ENCODE data around the gene WBP1L.
A peak's percentile ranks its signal among the peaks of the same experiment; 100 is the strongest.
"Not testable (repeated sequence)": the region's sequence is repeated elsewhere in the genome, so short reads cannot be mapped to it uniquely, and the experiment has no call there.

Gene WBP1L

DNA sequence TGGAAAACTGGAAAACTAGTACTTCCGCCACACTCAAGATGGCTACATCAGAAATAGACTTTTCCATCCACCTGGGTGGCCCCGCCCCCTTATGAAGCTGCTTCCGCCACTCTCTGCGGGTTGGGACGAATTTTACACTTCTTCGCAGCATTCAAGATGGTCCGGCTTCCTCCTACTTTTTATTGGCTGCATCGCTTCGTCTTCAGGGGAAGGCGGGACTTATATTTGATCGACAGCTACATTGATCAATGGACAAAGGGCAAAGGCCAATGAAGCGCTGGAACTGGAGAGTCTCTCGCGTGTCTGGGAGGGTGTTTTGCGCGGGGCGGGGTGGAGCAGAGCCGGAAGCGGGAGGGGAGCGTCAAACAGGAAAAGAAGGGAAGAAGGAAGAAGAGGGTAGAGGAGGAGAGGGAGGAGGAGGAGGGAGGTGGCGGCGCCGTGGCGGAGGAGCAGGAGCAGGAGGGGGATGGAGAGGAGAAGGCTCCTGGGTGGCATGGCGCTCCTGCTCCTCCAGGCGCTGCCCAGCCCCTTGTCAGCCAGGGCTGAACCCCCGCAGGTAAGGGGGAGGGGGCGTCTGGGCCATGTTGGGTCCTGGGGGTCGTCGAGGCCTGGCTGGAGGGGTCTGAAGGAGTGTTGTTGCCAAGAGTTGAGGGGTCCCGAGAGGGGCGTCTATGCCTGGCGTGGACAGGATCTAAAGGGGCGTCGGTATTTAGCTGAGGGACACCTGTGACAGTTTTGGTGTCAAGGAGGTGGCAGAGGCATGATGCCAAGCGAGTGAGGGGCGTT is at the start of gene WBP1L:
Gene WBP1L, plus strand, starts transcription at position 361 of the 786 bp plus-strand sequence. Its CDS starts 106 bp downstream, at position 467.
- DNase-seq (ENCODE audit: low spot score) = peak; percentile 100

GRCh38 chr10:102695401-102695800 is 48.3 kb upstream of the WBP1L start:
- not testable (repeated sequence) for DNase-seq (ENCODE audit: low spot score)

DNA sequence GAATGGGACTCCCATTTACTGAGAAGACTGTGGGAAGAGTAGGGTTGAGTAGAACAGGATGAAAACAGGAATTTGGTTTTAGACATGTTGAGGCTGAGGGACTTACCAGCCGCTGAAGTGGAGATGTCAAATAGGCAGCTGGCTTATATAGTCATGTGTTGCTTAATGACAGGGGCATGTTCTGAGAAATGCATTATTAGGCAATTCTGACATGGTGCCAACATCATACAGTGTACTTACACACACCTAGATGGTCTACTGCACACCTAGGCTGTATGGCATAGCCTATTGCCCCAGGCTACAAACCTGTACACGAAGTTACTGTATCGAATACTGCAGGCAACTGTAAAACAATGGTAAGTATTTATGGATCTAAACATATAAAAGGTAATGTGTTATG is 47.0 kb upstream of the WBP1L start:
- DNase-seq (ENCODE audit: low spot score) = no peak

DNA sequence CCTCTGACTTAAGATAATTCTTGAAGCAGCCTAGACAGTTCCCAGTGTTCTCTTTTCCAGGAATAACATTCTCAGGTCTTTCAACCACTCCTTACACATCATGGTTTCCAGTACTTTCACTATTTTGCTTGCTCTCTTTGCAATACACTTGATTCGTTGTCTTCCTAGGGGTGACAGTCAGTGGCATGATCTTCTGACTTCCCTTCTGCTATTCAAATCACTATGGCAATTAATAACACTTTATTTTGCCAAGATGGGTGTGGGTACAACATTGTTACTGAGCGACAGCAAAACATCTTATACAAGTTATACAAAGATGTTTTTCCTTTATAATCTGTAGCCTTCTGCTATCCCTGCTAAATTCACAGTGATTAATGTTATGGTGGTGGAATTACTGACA is 44.9 kb upstream of the WBP1L start:
- no peak for DNase-seq (ENCODE audit: low spot score)

- no peak for DNase-seq (ENCODE audit: low spot score)
Observed at GRCh38 chr10:102701272-102701671, 42.5 kb upstream of the WBP1L start.

DNA sequence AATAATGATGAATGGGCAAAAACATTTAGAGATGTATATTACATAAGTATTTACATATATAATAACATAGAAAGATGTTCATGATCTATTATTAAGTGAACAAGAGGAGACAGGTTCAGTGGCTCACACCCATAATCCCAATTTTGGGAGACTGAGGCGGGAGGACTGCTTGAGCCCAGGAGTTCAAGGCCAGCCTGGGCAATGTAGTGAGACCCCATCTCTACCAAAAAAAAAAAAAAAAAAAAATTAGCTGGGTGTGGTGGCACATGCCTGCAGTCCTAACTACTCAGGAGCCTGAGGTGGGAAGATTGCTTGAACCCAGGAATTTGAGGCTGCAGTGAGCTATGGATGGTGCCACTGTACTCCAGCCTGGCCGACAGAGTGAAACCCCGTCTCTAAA is 42.0 kb upstream of the WBP1L start:
- no peak for DNase-seq (ENCODE audit: low spot score)

DNA sequence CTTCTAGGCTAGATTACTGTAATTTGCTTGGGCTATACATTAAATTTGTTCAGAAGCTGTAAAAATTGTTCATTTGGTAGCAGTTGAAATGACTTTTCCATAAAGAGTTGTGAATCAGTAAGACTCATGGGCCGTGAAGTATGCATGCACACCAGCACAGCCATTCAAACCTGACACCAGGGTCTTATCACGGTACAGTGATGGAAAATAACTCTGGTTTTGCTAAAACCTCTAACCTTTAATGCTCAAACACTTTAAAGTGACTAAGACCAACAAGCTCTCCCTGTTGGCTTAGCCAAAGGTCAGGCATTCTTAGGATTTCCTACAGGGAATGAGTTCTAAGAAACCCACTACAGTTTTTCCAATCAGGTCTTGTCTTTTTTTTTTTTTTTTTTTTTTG is 41.0 kb upstream of the WBP1L start:
- DNase-seq (ENCODE audit: low spot score) = no peak

GRCh38 chr10:102704915-102705314 is 38.8 kb upstream of the WBP1L start:
- DNase-seq (ENCODE audit: low spot score) = no peak

- no peak for DNase-seq (ENCODE audit: low spot score)
Observed at GRCh38 chr10:102705531-102705930, 38.2 kb upstream of the WBP1L start.

- DNase-seq (ENCODE audit: low spot score) = no peak
Observed at GRCh38 chr10:102710609-102711008, 33.1 kb upstream of the WBP1L start.

DNA sequence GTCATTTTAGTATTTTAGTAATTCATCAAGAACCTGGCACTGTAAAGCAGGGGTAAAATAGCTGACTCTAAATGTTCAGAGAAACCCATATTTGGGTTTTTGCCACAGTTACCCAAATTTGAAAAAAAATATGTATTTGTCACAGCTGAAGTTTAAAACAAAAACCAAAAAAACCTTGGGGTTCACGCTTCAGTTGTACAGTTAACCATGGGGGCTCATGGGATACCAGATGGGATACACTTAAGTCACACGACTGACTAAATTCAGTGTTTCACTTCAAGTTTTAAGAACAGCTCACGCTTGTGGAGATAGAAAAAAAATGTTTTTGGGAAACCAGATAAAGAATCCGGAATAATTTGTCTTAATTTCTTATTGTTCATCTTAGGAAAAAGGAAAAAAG is 31.7 kb upstream of the WBP1L start:
- DNase-seq (ENCODE audit: low spot score) = no peak

- DNase-seq (ENCODE audit: low spot score) = no peak
Observed at GRCh38 chr10:102712843-102713538, 30.8 kb upstream of the WBP1L start.

GRCh38 chr10:102713539-102713813 is 30.3 kb upstream of the WBP1L start:
- DNase-seq (ENCODE audit: low spot score) = no peak

- DNase-seq (ENCODE audit: low spot score) = peak; percentile 98
Observed at GRCh38 chr10:102713814-102714620, 29.7 kb upstream of the WBP1L start, which contains the start of gene ARL3. Gene ARL3, minus strand, starts transcription at chr10:102714397. Its CDS starts 122 bp downstream, at chr10:102714275.

DNA sequence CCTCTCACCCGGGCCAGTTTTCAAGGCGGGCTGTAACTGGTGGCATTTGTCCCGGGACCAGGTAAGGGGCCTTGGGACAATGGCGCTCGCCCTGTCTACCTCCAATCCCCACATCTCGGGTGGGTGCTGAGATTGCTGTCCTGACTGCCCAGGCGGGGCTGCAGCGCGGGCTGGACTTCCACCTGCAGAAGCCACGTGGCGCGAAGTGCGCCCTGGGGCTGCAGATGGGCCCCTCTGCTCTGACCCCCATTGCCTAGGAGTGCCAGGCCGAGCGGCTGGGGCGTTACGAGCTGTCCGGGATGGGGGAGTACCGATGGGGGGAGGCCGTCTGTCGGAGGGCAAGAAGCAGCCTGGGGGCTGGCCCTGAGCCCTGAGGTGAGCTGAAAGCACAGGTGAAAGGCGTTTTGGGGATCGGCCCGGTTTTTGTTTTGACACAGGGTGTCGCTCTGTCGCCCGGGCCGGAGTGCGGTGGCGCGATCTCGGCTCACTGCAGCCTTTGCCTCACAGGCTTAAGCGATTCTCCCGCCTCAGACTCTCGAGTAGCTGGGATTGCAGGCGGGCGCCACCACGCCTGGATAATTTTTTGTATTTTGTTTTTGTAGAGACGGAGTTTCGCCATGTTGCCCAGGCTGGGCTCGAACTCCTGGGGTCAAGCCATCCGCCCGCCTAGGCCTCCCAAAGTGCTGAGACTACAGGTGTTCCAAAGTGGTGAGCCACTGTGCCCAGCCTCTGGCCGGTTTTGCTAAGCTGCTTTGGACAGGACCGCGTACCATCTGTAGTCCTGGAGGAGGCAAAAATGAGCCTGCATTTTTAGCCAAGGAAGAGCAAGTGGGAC is 28.9 kb upstream of the WBP1L start, which contains the start of gene SFXN2:
Gene SFXN2, plus strand, starts transcription at position 16 of the 835 bp plus-strand sequence. CDS start 12,001 bp downstream, outside the sequence.
- peak; percentile 52 for DNase-seq (ENCODE audit: low spot score)

DNA sequence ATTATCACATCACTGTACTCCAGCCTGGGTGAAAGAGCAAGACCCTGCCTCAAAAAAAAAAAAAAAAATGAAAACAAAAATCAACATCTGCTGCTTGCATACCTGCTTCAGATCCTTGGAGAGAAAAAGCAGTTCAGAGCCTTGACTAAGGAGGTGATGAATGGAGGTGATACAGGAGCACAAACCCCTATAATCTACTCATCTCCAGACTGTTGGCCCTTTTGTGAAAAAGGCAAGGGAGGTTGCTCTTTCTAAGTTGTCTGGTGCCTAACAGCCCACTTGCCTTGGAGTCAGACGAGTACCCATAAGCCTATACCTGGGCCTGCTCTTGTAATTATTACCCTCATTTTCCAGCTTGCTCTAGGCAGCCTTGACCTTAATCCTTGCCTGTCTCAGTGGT is 27.9 kb upstream of the WBP1L start:
- no peak for DNase-seq (ENCODE audit: low spot score)

- DNase-seq (ENCODE audit: low spot score) = not testable (repeated sequence)
Observed at GRCh38 chr10:102716900-102717565, 26.7 kb upstream of the WBP1L start.

DNA sequence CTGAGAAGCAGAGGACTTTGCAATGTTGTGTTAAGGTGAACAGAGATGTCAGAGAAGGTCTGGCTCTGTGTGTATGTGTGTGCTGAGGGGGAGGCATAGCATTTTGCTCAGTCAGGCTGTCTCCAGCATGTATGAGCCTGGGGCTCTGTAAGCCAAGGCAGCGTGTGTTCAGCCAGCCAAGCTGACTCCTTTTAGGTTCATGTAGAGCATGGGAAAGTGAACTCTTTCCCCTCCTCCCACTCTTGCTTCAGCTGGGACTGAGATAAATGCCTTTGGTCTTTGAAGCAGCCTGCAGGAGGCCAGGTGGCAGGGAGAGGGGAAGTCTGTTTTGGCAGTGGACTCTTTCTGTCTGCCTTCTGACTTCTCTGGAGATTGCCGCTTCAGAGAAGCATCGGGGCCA is 25.5 kb upstream of the WBP1L start:
- peak; percentile 71 for DNase-seq (ENCODE audit: low spot score)

DNA sequence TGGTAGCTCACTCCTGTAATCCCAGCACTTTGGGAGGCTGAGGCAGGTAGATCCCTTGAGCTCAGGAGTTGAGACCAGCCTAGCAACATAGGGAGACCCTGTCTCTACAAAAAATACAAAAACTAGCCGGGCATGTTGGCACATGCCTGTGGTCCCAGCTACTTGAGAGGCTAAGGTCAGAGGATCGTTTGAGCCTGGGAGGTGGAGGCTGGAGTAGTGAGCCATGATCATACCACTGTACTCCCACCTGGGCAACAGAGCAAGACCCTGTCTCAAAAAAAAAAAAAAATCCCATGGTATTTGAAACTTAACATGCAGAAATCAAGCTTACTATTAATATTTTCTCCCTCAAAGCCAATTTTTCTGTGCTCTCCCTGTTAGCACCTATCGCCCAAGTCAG is 23.4 kb upstream of the WBP1L start:
- DNase-seq (ENCODE audit: low spot score) = no peak

- DNase-seq (ENCODE audit: low spot score) = no peak
Observed at GRCh38 chr10:102720775-102721301, 22.9 kb upstream of the WBP1L start.

DNA sequence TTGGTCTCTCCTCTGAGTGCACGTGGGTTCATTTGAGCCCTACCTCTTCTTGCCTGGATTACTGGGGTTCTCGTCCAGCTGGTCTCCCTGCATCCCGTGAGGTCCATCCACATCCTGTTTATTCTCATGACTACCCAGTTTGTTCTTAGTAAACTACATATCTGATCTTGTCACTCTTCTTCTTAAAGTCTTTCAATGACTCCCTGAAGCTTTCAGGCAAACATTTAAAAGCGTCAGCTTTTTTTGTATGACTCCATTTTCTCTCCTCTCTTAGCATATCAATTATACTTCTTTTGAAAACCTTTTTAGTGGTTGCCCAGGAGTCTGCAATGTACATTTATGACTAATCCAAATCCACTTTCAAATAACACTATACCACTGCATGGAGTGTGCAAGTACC is 21.8 kb upstream of the WBP1L start:
- DNase-seq (ENCODE audit: low spot score) = no peak
